KOPT-K1 (cell line): Measurements from ENCODE around the gene GFER.
"Not testable (repeated sequence)": the region's sequence is repeated elsewhere in the genome, so short reads cannot be mapped to it uniquely, and the experiment has no call there.

ENCODE experiments used
- H3K27ac ChIP-seq: fragments of 200-600 bp; sonication (generic); 2 replicates; pipeline ENCODE4 v1.5.1; 2016; ENCODE audit warnings: antibody characterized with exemption, mild to moderate bottlenecking, low read depth, low read length; ENCODE audit not compliant: poor library complexity, severe bottlenecking
- H3K36me3 ChIP-seq: fragments of 200-600 bp; sonication (generic); 2 replicates; pipeline ENCODE4 v1.5.1; 2017; ENCODE audit warnings: antibody characterized with exemption, mild to moderate bottlenecking, low read length, moderate library complexity; ENCODE audit not compliant: insufficient read depth
- H3K9me3 ChIP-seq: fragments of 200-600 bp; sonication (generic); 2 replicates; pipeline ENCODE4 v1.5.1; 2017; ENCODE audit warnings: antibody characterized with exemption, low read length, mild to moderate bottlenecking; ENCODE audit not compliant: insufficient read depth, poor library complexity, severe bottlenecking

The GFER gene

GRCh38 chr16:2026461-2027023 lies 42.5 kb downstream of the GFER start, which contains the start of gene NHERF2:
Gene NHERF2, plus strand, starts transcription at chr16:2026902. Its CDS starts 104 bp downstream, at chr16:2027006.
- Histone ChIP-seq H3K9me3 (no peaks in the 10 kb centered on the region), H3K36me3 (no peaks in the 10 kb centered on the region), H3K27ac (no peak within 1 kb of the TSS)

DNA sequence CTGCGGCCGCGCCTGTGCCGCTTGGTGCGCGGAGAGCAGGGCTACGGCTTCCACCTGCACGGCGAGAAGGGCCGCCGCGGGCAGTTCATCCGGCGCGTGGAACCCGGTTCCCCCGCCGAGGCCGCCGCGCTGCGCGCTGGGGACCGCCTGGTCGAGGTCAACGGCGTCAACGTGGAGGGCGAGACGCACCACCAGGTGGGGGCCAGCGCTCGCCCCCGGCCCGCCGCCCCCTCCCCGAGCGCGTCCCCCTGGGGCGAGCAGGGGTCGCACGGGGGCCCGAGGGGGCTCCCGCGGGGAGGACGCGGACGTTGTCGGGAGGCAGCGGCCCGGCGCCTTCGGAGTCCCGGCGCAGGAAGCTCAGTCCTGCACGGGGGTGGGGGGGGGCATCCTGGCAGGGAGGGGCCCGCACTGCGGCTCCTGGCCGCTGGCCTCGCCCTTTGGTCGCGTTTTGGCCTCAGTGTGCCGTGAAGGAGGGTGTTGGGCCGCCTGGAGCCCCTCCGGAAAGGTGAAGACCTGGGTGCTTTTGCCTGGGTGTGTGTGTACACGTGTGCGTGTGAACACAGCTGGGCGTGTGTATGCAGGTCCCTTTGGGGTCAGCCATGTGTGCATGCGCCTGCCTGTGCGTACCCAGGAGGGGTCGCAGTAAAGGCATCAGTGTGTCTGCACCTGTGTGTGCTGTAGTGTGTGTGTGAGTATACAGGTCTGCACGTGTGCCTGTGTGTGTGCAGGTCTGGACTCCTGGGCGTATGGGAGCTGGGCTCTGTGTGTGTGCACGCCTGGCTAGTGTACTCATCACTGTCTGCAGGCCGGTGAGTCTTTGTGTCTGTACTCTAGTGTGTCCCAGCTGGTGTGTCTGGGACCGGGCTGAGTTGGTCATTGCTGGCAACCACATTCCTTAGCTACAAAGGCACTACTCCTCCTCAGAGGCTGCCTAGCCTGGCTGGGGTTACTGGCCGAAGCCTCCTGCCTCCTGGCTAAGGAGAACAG lies 43.3 kb downstream of the GFER start:
- no peaks in the 10 kb centered on the region for H3K36me3 ChIP-seq
- no peak overlapping the region for H3K27ac ChIP-seq
- H3K9me3 ChIP-seq = no peaks in the 10 kb centered on the region

DNA sequence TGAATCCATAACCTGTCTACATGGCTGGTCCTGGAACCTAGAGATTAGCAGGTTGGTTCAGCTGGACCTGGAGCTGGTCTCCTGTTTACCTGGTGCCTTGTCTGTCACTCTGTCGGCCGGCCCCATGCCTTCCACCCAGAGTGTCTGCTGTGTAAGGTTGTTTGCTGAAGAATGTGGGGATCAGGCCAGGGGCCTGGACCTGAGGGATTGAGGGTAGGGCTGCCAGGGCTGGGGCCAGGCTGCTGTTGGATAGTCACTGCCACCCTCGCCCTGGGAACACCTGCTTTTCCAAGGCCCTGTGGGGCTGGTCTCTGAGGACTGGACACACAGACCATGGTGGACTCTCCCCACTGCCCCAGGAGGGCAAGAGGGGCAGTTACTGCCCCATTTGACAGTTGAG lies 44.2 kb downstream of the GFER start:
- Histone ChIP-seq H3K27ac (no peak overlapping the region), H3K36me3 (no peaks in the 10 kb centered on the region), H3K9me3 (no peaks in the 10 kb centered on the region)

- Histone ChIP-seq H3K9me3 (no peaks in the 10 kb centered on the region), H3K27ac (no peak overlapping the region), H3K36me3 (no peaks in the 10 kb centered on the region)
Measured at GRCh38 chr16:2028620-2029220, 44.7 kb downstream of the GFER start.

DNA sequence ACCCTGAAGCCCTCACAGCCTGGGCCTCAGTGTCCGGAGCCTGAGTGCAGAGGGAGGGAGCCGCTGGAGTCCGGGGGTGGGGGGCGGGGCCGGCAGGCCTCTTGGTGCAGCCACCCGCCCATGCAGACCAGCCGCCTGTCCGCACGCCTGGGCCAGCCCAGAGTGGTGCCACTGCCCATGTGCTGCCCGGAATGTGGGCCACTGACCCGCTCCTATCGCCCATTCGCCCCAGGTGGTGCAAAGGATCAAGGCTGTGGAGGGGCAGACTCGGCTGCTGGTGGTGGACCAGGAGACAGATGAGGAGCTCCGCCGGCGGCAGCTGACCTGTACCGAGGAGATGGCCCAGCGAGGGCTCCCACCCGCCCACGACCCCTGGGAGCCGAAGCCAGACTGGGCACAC lies 45.4 kb downstream of the GFER start:
- Histone ChIP-seq H3K36me3 (no peaks in the 10 kb centered on the region), H3K9me3 (no peaks in the 10 kb centered on the region), H3K27ac (no peak overlapping the region)

- Histone ChIP-seq H3K36me3 (no peaks in the 10 kb centered on the region), H3K9me3 (no peaks in the 10 kb centered on the region), H3K27ac (no peak overlapping the region)
Measured at GRCh38 chr16:2030036-2030435, 46.0 kb downstream of the GFER start.

GRCh38 chr16:2031081-2031577 lies 47.1 kb downstream of the GFER start:
- no peak overlapping the region for H3K27ac ChIP-seq
- H3K36me3 ChIP-seq = no peaks in the 10 kb centered on the region
- H3K9me3 ChIP-seq = no peaks in the 10 kb centered on the region

GRCh38 chr16:2032285-2033056 lies 48.5 kb downstream of the GFER start:
- Histone ChIP-seq H3K9me3 (no peaks in the 10 kb centered on the region), H3K27ac (no peak overlapping the region), H3K36me3 (no peaks in the 10 kb centered on the region)

DNA sequence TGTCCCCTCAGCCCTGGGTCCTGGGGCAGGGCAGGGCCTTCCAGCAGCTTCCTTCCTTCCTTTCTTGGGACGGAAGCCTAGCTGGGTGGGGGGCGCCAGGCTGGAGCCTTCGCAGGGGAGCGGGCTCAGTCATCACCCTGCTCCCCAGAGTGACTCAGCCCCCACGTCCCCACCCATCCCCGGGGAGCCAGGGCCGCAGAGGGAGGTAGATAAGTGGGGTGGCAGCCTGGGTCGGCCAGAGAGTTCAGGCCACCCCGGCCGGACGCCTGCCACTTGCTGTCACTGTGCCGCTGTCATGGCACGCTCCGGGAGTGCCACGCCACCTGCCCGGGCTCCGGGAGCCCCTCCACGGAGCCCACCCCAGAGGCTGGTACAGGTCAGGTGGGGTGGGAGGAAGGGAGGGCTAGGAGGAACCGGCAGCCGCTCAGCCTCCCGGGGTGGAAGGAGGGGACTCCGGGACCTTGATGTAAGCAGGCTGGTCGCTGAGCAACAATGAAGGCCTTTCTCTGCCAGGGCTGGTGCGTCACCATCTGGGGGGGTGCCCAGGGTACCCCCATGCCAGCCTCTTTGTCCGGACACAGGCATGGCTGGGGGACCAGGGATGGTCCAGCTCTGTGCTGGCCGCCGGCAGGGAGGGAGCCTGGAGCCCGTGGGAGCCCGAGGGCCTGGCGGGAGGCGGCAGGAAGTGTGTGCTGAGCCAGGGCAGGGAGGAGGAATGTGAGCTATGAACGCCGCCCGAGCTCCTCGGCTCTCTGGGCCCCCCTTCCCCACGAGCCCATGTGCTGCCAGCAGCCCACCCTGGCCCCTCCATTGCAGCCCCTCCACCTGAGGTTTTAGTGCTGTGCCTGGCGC lies 49.3 kb downstream of the GFER start:
- Histone ChIP-seq H3K27ac (no peak overlapping the region), H3K9me3 (no peaks in the 10 kb centered on the region), H3K36me3 (no peaks in the 10 kb centered on the region)

DNA sequence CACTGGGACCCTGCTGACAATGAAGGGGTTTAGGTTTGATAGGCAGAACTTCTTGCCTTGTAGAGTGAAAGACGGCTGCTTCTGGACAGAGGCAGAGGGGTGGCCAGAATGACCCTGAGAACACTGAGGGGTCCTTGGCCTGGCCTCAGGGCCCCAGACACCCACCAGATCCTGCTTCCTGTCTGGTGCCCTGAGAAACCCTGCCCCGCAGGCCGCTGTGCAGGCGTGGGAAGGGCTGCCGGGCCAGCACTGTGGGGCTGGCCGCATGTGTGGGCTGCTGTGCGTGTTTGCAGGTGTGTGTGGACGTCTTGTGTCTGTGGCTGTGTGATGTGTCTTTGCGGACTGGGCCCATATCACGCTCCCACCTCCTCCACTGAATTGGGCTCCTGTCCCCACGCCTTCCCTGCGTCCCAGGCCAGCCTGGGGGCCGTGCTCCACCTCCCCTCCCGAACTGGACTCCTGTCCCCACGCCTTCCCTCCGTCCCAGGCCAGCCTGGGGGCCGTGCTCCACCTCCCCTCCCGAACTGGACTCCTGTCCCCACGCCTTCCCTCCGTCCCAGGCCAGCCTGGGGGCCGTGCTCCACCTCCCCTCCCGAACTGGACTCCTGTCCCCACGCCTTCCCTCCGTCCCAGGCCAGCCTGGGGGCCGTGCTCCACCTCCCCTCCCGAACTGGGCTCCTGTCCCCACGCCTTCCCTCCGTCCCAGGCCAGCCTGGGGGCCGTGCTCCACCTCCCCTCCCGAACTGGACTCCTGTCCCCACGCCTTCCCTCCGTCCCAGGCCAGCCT lies 50.1 kb downstream of the GFER start:
- H3K36me3 ChIP-seq, H3K27ac ChIP-seq, H3K9me3 ChIP-seq: not testable (repeated sequence)

DNA sequence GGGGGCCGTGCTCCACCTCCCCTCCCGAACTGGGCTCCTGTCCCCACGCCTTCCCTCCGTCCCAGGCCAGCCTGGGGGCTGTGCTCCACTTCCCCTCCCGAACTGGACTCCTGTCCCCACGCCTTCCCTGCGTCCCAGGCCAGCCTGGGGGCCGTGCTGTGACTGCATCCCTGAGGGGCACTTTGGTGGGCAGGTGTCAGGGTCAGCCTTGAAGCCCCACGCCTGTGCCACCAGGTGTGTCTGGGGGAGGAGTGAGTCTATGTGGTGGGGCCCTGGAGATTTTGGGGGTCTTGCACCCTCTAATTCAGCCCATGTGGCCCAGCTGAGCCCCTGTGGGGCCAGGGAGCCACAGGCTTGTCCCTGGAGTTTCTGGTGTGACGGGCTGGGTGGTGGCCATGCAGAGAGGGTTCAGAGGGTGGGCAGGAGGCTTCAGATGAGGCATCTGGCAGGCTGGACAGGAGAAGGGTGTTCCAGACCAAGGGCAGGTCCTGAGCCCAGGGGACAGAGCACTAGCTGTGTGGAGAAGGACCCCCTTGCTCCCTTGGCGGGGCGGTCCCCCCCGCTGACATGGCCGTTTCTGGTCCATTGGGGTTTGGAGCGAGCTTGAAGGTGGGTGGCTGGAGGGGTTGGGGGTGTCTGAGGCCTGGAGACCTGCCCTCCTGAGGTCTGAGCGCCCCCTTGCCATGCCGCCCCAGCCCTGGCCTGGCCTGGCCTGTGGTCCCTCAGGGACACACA lies 50.9 kb downstream of the GFER start:
- no peaks in the 10 kb centered on the region for H3K36me3 ChIP-seq
- no peaks in the 10 kb centered on the region for H3K9me3 ChIP-seq
- no peak overlapping the region for H3K27ac ChIP-seq

DNA sequence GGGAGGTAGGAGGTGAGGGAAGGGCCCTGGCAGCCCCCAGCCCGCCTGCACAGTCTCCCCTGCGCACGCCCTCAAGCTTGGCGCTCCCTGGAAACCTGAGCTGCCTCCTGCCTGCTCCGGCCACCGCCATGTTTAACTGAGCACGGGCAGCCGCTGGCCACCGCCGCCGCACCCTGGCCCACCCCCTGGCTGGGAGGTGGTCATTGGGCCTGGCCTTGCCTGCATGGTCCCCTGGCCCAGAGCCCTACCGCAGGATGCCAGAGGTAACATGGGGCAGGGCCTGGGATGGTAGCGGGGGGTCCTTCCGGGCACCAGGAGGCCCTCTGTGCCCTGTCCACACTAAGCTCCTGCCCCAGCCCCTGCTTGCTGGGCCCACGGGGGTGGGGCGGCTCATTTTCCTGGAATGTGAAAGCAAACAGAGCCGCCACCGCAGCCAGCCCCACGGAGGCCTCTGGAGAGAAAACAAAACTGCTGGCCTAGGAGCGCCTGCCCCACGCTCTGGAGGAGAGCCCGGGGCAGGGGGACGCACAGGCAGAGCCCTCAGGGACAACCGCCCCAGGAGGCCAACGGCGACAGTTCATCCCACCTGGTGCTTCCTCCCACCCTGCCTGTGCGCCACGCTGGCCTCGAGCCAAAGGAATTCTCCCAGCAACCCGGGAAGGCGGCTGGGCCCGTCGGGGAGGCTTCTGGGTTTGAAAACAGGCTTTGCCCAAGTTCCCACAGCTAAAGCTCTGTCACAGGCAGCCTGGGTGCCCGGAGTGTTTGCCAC lies 51.6 kb downstream of the GFER start:
- Histone ChIP-seq H3K27ac (no peak overlapping the region), H3K9me3 (no peaks in the 10 kb centered on the region), H3K36me3 (no peaks in the 10 kb centered on the region)
